GM10248 (cell line): ENCODE data around the gene NUDT7.

Experiments used
- CTCF ChIA-PET: fragments of 300-600 bp; sonication (Branson Sonifier 250); formaldehyde crosslinking; extraction: SDS; loops from one replicate; lab custom pipeline; 2021; ENCODE audit warnings: antibody characterized with exemption; lab: Yijun Ruan, JAX
- POLR2A ChIA-PET: fragments of 350-650 bp; sonication (Branson Sonifier 250); formaldehyde crosslinking; extraction: SDS; loops from one replicate; lab custom pipeline; 2020; ENCODE audit warnings: antibody characterized with exemption; lab: Yijun Ruan, JAX
- DNase-seq: peaks from one replicate; pipeline ENCODE4 v3.0.0; 2012; ENCODE audit errors: extremely low spot score
- CTCF ChIP-seq: IDR thresholded peaks from 2 replicates; pipeline ENCODE4 v1.5.1; 2012; ENCODE audit warnings: mild to moderate bottlenecking, low read depth; ENCODE audit errors: extremely low read depth, missing control alignments, control extremely low read depth

Gene NUDT7

GRCh38 chr16:77761204-77761603 is 38.9 kb downstream of the NUDT7 start:
- POLR2A ChIA-PET = no interaction called here
- CTCF ChIA-PET = interaction anchor here (1.2 kb wide), 1 partner anchor 11 kb away, joined by 3 read pairs; no protein-coding TSS in a partner anchor
- TF ChIP-seq CTCF = no peak
- no peak for DNase-seq

GRCh38 chr16:77762262-77762661 is 39.9 kb downstream of the NUDT7 start:
- POLR2A ChIA-PET = no interaction called here
- TF ChIP-seq CTCF = no peak
- no peak for DNase-seq
- CTCF ChIA-PET = no interaction called here

- CTCF ChIA-PET = no interaction called here
- POLR2A ChIA-PET = no interaction called here
- TF ChIP-seq CTCF = no peak
- no peak for DNase-seq
Observed at GRCh38 chr16:77763994-77764393, 41.7 kb downstream of the NUDT7 start.

- no peak for TF ChIP-seq CTCF
- POLR2A ChIA-PET = no interaction called here
- CTCF ChIA-PET = no interaction called here
- no peak for DNase-seq
Observed at GRCh38 chr16:77767211-77767610, 44.9 kb downstream of the NUDT7 start.

- TF ChIP-seq CTCF = no peak
- ChIA-PET CTCF (no interaction called here), POLR2A (no interaction called here)
- no peak for DNase-seq
Observed at GRCh38 chr16:77767826-77768225, 45.5 kb downstream of the NUDT7 start.

- ChIA-PET POLR2A (no interaction called here), CTCF (interaction anchor here (1.6 kb wide), 1 partner anchor 10 kb away, joined by 6 read pairs; no protein-coding TSS in a partner anchor)
- TF ChIP-seq CTCF = no peak
- no peak for DNase-seq
Observed at GRCh38 chr16:77775911-77776909, 53.9 kb downstream of the NUDT7 start.
